Body of pancreas (tissue), 4 donors: Measurements from ENCODE around the gene GMPPB.

Source experiments
- POLR2A ChIP-seq, 3 donors: fragments of 450-650 bp; IDR thresholded peaks; one replicate each; pipeline ENCODE4 v1.6.1; 2016; ENCODE audit warnings: antibody characterized with exemption in 3 of 3, mild to moderate bottlenecking in 2 of 3
- TF ChIP-seq, protein P1 (sequence below), 7 experiments: fragments of 450-650 bp in 4 of 7; fragments of 200-600 bp in 3 of 7; sonication (generic) in 3 of 7; IDR thresholded peaks; one replicate each; pipeline ENCODE4 v1.5.1; 2016 to 2019; ENCODE audit warnings: antibody characterized with exemption in 7 of 7

DNA sequence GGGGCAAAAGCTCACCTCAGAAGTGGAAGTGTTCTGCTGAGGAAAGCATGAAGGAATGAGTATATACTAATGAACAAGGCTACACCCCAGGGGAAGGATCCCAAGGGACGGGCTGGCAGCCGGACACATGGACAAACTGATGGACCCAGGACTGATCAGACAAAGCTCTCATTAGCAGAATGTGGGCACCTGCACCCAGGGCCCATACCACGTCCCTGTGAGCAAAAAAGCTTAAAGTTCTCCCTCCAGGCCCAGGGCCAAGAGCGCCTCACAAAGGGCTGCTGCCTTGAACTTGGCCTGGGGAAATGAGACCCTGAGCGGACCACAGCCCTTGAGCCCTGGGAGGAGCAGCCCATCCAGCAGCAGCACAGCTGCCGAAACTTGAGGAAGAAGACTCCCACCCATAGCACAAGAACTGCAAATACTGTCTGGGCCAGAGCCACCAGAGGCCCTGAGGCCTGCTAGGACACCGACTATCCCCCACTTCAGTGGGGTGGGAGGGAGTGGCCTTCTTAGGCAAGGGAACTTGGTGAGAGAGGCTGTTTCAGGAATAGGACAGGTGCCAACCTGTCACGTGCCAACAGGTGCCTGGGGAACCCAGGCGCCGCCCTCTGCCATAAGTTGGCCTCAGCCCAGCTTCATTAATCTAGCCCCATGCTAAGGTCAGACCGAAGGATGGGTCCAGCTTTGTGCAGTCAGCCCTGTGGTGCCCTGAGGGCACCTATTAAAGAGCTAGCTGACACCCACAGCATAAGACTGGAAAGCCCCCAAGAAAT, 2.3 kb upstream of the GMPPB start:
- TF ChIP-seq, protein P1, sequence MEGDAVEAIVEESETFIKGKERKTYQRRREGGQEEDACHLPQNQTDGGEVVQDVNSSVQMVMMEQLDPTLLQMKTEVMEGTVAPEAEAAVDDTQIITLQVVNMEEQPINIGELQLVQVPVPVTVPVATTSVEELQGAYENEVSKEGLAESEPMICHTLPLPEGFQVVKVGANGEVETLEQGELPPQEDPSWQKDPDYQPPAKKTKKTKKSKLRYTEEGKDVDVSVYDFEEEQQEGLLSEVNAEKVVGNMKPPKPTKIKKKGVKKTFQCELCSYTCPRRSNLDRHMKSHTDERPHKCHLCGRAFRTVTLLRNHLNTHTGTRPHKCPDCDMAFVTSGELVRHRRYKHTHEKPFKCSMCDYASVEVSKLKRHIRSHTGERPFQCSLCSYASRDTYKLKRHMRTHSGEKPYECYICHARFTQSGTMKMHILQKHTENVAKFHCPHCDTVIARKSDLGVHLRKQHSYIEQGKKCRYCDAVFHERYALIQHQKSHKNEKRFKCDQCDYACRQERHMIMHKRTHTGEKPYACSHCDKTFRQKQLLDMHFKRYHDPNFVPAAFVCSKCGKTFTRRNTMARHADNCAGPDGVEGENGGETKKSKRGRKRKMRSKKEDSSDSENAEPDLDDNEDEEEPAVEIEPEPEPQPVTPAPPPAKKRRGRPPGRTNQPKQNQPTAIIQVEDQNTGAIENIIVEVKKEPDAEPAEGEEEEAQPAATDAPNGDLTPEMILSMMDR (IDR thresholded peaks at IDR 0.05), result no peak
- TF ChIP-seq POLR2A (IDR thresholded peaks at IDR 0.05), result no peak
